Activated CD4-positive, CD25-positive, alpha-beta regulatory T cell (primary cell): ENCODE measurements around the gene ARHGEF19.
"Not testable (repeated sequence)": the region's sequence is repeated elsewhere in the genome, so short reads cannot be mapped to it uniquely, and the experiment has no call there.

Experiments
- DNase-seq, 4 experiments: peaks; one replicate each; lab custom pipeline; 2025; lab: John Stamatoyannopoulos, UW

ARHGEF19 gene

DNA sequence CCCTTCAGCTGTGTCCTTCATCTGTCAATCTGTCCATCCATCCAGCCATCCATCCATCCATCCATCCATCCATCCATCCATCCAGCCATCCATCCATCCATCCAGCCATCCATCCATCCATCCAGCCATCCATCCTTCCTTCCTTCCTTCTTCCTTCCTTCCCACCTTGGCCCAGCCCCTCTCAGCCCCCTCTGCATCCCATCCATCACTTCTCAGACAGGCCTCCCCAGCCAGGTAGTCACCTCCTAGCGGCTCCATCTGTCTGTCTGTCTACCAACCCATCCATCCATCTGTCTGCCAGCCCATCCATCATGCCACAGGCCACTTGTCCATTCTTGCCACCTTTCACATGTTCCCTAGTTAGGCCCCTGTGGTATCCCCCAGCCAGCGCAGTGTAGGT, 46.3 kb downstream of the ARHGEF19 start:
- DNase-seq, result no peak

DNA sequence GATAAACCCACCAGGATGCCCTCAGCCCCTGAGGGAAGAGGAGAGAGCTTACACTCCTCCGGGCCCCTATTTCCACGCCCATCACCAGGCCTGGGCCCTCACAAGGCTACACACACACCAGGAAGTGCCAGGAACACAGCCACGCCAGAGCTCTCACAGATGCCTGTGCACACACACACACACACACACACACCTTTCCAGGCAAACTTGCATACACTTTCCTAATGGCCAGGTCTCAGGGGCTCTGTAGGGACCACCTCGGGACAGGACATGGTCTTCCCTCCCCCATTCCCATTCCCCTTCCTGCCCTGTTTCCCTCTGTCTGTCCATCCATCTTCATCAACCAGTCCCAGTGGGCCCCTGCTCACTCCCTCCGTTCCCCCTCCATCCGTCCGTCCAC, 46.9 kb downstream of the ARHGEF19 start:
- DNase-seq, result no peak

DNA sequence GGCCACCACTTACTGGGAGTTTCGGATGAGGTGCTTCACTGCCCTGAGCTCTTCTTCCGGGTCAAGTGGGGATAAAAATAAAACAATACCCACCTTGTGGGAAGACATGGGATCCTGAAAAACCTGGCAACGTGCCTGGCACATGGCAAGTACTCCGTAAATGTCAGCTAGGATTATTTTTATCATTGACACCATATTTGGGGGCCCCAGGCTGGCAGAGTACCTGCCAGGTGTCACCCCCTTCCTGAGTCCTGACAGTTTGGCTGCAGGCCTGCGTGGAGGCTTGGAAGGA, 47.4 kb downstream of the ARHGEF19 start:
- DNase-seq, result no peak

DNA sequence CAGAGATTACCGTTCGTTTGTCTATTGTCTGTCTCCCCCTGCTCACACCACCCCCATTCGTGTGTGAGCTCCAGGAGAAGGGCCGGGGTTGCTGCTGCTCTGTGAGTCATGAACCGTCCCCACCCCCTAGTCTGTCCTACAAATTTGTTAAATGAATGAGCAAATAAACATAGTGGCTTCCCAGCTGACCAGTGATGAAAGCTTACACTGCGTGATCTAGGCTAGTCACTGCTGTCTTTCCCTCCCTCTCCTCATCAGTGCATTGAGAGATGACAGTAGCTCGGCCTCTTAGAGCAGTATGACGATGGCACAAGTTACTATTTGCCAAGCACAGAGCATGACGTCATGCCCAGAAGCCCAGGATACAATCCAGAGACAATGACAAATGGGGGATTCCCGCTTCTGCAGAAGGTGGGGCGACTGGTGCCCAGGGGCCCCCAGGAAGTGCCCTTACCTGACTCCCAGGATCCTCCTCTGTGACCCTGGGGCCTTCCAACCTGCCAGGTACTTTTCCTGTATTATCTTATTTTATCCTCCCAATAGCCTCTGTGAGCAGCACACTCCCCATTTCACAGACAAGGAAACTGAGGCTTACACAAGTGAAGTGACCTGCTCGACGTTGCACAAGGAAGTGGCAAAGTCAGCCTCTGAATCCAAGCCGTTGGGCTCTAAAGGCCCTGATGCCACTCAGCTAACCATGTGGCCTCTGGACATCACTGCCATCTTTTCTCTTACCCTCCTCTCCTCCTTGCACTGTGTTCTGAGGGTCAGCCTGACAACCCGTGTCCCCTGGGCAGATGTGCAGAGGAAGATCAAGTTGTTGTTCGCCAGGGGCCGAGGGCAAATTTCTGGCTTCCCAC, 48.0 kb downstream of the ARHGEF19 start:
- no peak for DNase-seq

DNA sequence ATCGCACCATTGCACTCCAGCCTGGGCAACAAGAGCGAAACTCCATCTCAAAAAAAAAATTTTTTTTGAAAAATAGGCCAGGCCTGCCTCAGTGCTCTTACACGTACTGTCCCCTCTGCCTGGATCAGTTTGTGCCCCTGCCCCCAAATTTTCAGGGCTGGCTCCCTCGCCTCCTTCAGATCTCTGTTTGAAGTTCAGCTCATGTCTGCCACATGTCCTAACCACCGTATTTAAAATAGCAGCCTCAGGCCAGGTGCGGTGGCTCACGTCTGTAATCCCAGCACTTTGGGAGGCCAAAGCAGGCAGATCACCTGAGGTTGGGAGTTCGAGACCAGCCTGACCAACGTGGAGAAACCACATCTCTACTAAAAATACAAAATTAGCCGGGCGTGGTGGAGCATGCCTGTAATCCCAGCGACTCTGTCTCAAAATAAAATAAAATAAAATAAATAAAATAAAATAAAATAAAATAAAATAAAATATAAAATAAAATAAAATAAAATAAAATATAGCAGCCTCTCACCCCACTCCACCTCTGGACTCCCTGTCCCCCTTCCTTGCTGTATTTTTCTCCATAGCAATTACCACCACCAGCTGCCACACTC, 48.7 kb downstream of the ARHGEF19 start:
- DNase-seq, result not testable (repeated sequence)

DNA sequence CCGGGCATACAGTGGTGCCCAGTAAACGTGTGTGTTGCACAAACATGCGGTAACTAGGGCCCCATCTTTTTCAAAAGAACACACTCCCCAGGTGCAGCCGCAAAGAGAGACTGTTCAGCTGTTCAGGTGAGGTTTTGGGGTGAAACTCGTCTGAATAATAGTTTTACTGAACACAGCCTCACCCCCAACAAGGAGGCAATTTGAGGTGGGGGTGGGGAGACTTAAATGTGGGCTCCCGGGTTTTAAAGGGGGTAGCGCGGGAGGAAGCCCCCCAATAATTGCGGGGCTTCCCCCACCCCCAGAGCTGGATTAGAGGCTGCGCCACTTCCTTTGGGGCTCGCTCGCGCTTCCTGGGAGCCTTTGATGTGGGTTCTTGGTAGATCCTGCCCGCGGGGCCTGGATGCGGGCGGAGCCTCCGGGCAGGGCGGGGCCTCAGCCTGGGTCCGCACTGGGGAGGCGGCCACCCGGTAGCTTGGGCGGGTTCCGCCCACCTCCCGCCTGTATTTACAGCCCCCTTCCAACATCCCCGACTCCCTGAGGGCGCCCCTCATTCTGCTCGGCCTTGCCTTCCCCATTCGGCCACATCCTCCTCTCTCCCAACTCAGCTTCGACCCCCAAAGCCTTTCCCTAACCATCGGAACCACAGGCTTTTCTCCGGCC, 50.2 kb downstream of the ARHGEF19 start:
- DNase-seq, result peak in 2 of 4 experiments; percentile 22 to 33

DNA sequence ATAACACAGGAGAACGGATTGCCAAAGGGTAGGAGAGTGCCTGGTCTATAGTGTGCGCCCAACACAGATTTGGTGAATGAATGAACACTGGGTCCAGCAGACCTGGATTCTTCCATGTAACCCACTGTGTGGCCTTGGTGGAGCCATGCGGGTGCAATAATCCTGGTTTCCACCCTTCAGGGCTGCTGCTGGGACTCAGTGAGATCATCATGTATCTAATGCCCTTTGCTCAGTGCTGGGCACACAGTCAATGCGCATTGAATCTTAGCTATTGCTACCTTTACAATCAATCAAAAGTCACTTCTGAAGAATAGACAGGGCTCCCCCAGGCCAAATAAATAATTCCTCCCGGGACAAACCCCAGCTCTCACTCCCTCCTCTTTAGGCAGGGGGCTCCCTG, 50.7 kb downstream of the ARHGEF19 start:
- DNase-seq, result no peak

DNA sequence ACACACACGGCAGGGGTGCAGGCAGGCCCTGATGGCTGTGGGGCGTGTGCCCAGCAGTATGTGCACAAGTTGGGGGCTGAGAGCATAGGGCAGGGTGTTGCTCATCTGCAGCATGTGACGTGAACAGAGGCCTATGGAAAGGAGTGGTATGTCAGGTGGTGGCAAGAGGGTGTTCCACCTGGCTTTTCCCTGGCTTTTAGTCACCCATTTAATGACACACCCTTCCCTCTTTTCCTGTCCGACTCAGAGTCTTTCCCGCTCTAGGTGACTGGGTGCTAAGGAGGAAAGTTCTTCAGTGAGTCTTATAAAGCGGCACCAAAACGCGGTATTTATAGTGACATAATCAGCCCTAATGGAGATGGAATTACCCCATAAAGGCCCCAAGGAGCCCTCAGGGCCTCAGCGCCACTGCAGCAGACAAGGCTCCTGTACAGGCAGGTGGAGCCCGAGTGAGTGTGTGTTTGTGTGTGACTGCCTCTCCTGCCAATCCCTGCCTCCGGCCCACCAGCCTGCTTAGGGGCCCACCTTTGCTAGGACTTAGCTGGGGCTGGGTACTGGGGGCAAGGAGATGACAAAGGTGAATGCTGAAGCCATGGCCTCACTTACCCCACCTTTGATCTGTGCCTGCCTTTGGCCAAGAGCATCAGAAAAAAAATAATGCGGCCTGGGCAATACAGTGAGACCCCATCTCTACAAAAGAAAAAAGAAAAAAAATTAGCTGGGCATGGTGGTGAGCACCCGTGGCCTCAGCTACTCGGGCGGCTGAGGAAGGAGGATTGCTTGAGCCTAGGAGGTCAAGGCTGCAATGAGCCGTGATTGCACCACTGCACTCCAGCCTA, 53.2 kb downstream of the ARHGEF19 start:
- no peak for DNase-seq

DNA sequence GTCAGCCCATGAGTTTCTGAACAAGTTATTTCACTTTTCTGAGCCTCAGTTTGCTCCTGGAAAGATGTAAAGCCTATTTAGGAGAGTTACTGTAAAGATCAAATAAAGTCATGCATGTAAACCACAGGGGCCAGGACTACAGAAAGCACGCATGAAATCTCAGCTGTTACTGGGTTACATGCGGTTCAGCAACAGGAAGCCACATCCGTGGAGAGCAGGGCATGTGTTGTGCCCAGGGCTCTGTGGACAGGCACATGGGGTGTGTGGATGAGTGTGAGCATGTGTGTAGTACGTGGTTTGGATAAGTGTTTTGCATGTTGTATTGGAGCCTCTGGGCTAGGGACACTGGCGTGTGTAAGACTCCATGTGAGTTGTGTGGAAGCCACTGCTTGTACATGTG, 54.4 kb downstream of the ARHGEF19 start:
- peak in 1 of 4 experiments; percentile 21 for DNase-seq

DNA sequence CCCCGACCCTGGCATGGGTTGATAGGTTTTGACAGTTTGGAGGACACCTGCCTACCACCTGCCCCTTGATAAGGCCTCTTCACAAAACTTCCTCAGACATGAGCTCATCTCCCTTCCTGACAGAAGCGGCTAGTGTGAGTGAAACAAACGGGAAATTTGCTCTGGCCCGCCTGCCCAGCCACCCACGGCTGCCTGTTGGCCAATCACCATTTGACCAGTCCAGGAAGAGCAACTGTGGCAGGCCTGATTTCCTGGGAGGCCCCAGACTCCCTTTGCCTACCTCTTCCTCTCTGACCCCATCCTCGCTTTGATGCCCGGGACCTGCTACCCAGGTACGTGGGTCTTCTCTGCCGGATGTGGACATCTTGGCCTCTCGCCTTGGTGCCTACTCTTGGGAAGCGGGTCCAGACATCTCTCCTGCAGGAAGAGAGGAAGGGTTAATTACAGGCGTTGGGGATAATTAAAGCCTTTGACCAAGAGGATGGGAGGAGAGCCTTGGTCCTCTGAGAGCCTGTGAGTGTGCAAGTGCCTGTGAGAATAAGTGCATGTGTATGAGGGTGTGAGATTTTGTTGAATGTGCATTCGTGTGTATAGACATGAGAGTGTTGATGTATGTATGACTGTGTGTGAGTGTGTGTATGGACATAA, 55.5 kb downstream of the ARHGEF19 start:
- no peak for DNase-seq

DNA sequence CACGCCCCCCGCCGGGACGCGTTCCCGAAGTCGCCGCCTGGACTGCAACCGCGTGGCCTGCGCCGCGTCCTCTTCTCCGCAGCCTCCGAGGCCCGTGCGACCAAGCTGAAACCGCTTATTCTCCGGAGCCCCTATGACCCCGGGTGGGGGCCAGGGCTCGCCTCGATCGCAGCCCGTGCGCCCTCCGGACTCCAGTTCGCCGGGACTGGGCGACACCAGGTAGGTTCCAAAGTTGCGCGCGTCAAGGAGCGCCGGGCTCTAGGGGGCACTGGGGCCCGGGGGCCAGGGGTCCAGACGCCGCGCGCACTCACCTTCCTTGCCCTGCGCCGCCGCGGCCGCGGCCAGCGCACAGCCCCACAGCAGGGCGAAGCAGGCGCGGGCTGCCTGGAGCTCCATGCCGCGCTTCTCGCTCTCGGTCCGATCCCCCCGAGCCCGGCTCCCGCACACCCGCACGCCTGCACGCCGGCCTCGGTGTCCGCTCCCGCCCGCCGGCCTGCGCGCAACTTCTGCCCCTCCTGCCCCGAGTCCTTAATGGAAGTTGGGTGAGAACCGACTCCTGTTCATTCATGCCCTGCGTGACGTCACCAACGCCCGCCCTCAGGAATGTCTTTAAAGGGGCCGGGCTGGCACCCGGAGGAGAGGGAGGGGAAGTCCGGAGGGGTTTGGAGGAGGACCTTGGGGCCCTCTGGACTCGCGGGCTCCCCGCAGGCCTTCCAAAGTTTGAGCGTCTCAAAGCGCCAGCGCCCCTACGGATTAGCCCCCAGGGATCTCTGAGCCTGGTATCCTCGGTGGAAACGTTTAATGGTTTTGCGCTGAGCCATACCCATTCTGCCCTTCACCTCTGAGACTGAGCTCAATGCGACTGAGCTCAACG, 56.7 kb downstream of the ARHGEF19 start, which contains the start of gene EPHA2:
Gene EPHA2, minus strand, starts transcription at position 533 of the 874 bp plus-strand sequence. Its CDS starts 137 bp downstream, at position 396.
- DNase-seq, result no peak

DNA sequence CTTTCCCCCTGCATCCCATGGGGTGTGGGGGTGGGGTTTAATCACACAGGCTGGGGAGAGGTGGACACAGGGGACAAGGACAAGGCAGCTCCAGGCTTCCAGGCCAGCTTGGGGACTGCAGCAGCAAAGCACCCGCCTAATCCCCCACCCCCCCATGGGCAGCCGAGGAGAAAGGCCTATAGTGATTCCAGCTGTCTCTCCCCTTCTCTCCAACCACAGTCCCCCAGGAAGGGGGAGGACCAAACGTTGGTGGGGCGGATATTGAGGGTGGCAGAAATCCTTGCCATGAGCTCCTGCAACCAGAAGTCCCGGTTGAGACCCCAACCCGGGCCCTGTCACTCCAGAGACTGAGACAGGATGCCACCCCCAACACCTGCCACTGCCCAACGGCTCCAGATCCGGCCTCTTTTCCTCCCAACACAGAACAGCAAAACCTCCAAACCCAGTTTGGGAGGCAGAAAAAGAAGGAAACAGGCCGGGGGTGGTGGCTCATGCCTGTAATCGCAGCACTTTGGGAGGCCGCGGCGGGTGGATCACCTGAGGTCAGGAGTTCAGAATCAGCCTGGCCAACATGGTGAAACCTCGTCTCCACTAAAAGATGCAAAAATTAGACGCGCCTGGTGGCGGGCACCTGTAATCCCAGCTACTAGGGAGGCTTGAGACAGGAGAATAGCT, 58.3 kb downstream of the ARHGEF19 start:
- DNase-seq, result no peak

DNA sequence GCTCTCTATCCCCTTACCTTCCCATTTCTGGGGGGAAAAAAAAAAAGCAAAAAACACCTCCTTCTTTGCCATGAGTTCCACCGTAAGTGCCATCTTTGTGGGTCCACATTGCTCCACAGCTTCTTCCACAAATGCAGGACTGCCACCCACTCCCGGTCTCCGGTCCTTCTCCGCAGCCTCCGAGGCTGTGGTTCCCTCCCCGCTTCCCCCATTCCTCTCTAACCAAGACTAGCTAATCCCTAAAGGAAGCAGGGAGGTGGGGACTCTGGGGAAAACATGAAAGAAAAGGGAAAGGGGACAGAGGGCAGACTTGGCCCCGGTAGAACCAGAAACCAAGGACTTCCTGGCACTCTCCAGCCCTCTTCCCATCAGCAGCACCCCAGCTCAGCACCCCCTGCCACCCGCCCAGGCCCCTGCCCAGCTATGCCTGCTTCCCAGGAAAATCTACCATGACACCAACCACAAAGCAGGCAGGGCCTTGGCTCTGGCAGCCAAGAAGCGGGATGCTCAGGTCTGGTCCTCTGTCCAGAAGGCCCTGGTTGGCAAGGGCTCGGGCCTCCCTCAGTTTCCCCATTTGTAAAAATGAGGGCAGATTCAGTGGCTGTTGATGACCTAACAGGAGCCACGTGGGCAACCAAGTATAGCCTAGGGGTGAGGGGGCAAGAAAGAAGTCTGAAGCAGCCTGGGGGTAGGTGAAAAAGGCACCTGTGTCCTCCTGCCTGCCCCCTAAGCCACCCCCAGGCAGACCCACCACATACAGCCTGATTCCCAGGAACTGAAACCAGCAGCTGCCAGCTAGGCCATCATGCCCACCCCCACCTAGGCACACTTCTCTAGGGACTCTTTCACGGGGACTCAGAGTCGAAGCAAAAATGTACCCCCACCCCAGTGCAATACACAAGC, 59.1 kb downstream of the ARHGEF19 start:
- no peak for DNase-seq

DNA sequence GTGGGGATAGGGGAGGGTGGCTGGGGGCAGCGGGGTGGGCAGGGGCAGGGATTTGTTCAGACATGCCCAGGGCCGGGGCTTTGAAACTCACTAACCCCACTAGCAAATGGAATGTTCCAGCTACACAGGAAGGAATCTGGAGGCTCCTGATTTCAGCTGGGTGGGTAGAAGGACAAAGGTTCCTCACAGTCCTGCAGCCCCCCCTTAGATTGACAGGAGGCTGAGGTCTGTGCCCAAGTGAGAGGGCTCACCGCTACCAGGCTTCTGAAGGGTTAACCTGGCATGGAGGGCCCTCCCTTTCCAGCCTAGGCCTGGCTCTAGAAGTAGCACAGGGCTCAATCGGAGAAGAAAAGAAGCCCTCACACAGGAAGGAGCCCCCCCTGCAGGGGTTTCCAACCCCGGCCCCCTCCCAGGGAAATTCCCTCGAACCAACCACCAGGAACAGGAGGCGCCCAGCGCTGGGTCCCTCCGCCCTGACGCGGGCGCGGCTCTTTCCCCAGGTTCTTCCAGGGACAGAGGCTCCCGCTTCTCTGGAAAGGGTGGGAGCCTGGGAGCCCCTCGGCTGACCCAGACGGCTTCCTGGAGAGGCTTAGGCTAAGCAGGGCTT, 59.9 kb downstream of the ARHGEF19 start:
- DNase-seq, result no peak

DNA sequence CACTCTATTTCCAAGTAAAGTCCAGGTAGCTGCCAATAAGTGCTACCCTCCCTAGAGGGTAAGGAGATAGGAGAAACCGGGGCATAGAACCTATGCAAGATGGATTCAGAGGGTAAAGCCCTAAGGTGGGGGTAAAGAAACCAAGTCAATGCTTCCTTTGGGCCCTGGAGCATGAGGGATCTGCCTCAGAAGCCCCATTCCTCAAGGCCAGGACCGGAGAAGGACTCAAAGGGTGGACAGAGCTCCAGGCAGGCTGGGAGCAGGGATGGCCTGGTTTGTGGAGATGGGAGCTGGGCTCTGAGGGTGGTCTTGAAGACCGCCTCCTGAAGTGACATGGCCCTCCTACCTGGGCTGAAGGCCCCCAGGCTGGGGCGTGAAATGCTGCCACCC, 60.5 kb downstream of the ARHGEF19 start:
- DNase-seq, result no peak

DNA sequence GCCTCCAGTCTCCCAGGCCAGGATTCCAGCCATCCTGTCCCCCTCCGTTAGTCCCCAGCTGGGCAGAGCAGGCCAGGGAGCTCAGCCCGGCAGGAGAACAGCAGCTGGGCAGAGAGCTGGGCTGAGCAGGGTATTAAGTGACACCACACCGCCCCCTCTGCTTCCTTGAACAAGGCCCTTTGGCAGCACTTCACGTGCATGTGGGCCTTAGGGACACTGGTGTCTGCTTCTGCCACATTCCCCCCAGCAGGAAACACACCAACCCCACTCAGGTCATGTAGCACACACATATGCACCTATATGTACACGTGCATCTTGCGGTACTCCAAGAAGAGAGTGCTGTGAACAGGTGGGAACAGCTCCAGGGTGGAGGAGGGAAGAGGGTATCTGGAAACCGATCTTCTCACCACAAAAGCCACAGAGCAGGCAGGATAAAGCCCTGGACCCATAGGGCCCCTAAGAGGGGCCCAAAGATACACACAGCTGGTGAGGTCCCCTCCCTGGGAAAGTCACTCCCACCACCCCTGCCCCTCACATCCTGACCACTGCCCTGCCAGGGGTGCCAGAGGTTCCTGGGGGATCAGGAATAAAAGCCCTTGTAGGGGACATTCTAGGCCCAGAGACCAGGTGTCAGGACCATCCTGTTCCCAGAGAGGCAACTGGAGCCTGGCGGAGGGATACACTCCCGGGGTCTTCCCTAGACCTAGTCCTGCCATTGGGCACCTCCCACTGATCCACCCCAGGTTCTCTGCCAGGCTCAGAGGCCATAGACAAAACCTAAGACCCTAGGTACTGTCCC, 61.1 kb downstream of the ARHGEF19 start:
- no peak for DNase-seq

DNA sequence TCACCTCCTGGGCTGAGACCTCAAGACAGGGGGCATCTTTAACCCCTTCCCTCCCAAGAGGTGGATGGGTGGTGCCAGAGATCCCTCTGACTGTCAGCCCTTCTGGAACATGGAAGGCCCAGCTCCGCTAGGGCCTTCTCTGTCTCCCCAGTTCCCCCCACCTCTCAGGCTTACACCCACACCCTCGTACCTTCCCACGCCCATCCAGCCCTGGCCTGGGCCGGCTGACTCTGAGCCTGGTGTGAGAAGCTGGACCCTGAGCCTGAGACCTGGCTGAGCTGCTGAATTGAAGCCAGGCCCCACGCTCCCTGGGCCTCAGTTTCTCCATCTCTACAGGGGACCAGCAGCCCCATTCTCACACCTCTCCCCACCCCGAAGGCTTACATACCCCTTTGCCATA, 61.9 kb downstream of the ARHGEF19 start:
- DNase-seq, result no peak
